GM19328 (cell line): ENCODE results near the gene FKBP5.
"Not testable (repeated sequence)": the region's sequence is repeated elsewhere in the genome, so short reads cannot be mapped to it uniquely, and the experiment has no call there.

Source experiments
- ATAC-seq: cut with Tn5 transposase; IDR thresholded peaks from one replicate; pipeline ENCODE4 v1.9.1; 2021; ENCODE audit warnings: mild to moderate bottlenecking, moderate library complexity; ENCODE audit not compliant: unreplicated experiment

The FKBP5 gene

DNA sequence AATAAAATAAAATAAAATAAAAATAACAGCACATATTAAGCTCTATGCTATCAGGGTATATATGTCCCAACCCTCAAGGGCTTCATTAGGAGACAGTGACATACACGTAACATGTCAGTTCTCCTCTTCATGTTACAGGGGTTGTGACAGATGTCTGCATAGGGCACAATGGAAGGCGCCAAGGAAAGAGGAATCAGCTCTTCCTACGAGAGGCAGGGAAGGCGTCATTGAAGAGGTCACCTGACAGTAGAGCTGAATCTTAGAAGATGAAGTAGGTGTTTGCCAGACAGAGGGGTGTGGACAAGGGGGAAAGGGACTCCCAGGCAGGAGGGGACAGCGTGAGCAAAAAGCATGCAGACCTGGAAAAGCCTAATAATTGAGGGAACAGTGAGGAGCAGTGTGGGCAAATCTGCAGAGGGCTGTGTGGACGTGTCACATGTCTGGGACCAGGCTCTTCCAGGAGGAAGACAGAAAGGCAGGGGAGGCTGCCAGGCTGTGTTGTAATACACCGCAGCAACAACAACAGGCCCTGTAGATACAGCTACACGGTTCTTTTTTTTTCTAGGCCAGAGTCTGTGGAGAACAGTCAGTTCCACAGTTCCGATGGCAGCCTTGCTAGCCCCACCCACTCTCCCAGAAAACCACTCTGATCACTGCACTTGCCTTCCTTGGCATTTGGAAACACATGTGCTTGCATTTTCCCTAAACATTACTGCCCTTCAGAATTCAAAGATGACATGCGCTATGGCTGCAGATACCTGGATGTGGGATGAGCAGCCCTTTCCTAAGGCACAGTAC is 2.5 kb upstream of the FKBP5 start:
- no peak for ATAC-seq

- ATAC-seq = no peak
These were observed 1.8 kb upstream of the FKBP5 start for GRCh38 chr6:35690484-35690883.

GRCh38 chr6:35690006-35690405 is 1.3 kb upstream of the FKBP5 start:
- not testable (repeated sequence) for ATAC-seq

DNA sequence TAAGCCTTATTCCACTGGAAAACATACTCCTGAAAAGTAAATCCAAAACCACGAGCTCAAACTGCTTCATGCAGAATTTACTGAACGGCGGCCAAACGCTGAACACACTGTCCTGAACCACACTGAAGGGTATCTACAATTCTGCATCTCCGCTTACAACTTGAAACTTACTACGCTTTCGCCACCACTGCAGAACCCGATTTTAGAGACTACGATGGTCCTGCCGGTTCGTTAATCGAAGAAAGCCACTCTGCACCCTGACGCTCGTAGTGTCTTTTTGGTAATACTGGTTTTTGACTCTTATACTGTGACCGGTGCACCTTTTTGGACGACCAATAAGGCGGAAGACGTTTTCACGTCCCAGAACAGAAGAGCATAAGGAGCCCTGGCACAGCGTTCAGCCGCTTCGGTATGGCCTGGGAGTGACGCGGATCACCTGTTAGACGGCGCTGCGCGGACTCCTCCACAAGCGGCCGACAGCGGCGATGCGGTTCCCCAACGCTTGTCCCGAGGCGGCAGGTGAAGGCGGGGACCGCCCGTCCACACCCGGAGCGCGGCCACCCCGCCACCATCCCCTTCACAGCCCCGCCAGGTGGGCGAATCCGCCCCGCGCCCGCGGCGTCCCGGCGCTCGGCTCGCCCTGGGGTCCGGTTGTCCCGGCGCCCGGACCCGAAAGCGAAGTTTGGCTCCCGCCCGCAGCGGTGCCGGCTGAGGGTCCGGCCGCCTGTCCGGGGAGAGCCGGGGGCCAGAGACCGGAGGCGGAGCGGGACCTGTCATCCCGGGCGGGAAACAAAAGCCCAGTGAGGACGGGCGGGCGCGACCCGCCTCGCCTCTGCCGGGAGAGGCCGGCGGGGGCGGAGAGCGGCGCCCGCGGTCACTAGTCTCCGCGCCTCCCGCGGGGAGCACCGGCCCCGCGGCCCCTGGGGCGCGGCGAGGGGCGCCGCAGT is 784 bp downstream of the FKBP5 start:
- peak; percentile 34 for ATAC-seq

DNA sequence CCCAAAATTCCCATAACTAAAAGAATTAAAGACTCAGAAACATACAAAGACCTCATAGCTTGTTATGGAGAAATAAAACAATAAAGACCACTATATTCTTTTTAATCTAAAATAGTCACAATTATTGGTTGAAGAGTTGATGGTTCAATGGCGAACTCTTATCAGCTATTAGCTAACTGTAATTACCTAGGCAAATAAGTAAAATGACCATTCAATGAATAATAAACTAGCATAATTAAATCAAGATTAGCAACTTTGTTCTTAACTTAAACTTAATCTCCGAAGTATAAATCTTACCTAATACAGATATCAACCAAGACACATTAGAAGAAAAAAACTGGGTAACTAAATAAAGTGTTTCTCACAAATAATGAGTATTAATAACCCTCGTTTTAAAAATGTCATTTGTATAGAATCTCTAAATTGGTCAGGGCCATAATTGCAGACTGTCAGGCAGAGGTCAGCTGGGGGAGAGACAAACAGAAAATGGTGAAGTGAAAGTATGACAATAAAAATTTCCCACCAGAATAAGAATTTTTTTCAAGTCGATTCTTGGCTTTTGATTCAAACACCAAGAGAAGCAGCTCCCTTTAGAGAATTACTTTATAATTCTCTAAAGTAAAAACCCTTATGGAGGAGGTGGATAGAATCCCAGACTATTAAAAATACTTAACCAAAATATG is 1.7 kb downstream of the FKBP5 start:
- ATAC-seq = no peak

DNA sequence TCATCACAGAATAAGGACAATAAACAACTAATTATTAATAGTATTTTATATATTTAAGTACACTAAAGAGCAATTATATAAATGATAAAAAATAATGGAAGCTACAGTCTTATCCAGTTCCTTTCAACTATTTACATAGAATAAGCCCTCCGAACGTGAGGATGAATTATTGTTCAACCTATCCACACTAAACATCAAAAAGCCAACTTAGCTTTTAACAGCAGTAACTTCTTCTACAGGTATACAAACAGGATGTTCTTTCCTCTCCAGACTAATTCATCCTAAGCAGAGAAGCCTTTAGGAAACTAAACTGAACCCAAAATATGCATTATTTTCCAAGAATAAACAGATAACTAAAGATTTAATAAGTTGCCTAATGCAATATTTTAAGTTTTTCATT is 2.3 kb downstream of the FKBP5 start:
- no peak for ATAC-seq

GRCh38 chr6:35683267-35683666 is 5.4 kb downstream of the FKBP5 start:
- no peak for ATAC-seq

- no peak for ATAC-seq
These were observed 7.4 kb downstream of the FKBP5 start for GRCh38 chr6:35681298-35681697.

- ATAC-seq = no peak
These were observed 9.3 kb downstream of the FKBP5 start for GRCh38 chr6:35679399-35679798.

DNA sequence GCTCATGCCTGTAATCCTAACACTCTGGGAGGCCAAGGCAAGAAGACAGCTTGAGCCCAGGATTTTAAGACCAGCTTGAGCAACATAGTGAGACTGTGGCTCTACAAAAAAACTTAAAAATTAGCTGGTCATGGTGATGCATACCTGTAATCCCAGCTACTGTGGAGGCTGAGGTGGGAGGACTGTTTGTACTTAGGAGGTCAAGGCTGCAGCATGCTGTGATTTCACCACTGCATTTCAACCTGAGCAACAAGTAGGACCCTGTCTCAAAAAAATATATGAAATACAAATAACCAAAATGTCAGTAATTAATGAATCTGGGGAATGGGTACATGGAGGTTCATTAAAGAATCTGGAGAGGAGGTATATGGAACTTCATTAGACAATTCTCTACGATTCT is 9.9 kb downstream of the FKBP5 start:
- no peak for ATAC-seq

DNA sequence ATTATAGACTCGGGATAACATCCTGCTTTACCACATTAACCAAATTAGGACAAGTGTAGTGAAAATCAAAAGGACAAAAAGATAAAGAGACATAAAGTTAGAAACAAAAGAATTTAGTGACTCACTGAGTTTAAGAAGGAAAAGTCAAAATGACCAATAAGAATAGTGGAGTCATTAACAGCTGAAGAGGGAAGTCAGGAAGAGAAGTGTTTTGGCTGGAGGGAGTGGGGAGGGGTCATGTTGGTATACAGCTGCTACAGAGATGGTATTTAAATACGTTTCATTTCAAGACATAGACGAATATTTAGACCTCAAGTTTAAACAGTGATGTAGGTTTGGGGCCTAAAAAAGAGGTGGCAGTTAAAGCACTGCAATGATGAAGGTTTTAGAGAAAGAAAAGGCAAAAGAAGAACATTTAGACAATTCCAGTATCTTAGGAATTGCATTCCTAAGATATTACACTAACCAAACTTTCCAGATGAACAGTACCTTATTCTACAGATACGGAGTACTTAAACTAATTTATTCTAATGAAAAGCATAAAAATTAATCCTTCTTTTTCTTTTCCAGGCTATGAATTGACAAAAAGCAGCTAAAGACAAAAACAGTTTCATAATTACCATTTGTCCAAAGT is 10.6 kb downstream of the FKBP5 start:
- ATAC-seq = no peak

DNA sequence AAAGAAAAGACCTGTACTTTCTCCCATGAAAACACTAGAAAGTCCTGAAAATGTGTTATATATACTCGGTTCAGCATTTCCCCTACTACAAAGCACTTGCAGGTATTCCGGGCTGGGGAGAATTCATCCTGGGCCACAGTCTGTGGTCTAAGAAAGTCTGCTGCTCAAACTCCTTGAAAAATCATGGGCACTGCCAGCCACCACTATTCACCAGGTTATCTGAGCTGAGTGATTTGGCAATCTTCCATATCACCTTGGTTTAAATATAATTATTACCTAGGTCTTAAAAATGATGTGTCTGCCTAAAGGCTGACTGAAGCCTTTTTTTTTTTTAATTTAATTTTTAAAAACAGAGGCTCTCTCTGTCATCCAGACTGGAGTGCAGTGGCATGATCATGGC is 11.3 kb downstream of the FKBP5 start:
- ATAC-seq = no peak

DNA sequence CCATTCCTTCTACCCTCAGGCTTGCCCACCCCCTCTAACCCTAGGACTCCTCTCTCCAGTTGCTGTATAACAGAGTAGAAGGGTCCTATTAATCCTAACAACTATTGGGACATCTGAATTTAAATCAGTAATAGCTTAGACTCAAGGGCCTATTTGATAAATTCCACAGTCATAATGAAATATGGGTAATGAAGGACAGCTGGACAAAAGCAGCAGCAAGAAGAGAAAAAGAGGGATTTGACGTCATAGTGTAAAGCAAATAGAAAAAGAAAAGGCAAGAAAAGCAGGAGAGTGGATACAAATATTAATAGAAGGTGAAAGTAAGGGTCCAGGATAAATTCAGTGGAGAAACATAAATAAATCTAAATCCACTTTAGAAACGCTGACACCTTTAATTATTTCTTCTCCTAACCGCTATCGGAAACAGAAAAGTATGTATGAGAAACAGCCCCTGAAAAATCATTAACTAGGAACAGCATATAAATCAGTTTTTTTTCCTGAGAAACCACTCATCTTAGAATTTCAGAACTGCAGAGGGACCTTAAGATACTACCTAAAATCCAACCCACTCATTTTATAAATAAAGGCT is 12.8 kb downstream of the FKBP5 start:
- ATAC-seq = no peak

GRCh38 chr6:35674594-35674993 is 14.1 kb downstream of the FKBP5 start:
- no peak for ATAC-seq

- no peak for ATAC-seq
These were observed 15.0 kb downstream of the FKBP5 start for GRCh38 chr6:35673755-35674154.

DNA sequence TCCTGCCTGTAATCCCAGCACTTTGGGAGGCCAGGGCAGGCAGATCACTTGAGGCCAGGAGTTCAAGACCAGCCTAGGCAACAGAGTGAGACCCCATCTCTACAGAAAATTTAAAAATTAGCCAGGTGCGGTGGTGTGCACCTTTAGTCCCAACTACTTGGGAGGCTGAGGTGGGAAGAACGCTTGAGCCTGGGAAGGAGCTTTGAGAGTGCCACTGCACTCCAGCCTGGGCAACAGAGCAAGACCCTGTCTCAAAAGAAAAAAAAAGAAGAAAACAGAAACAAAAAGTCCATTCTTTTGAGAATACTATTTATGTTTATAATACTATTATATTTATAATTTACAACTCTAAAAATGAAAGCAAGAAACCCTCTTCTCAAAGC is 15.4 kb downstream of the FKBP5 start:
- ATAC-seq = not testable (repeated sequence)

DNA sequence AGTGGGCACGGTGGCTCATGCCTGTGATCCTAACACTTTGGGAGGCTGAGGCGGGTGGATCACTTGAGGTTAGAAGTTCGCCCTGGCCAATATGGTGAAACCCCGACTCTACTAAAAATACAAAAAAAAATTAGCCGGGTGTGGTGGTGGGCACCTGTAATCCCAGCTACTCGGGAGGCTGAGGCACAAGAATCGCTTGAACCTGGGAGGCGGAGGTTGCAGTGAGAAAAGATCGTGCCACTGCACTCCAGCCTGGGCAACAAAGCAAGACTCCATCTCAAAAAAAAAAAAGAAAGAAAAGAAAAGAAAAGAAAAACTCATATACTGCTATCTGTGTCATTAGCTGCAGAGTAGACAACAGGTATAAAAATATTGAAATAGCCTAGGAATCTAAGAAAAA is 18.3 kb downstream of the FKBP5 start:
- ATAC-seq = not testable (repeated sequence)

- ATAC-seq = no peak
These were observed 19.2 kb downstream of the FKBP5 start for GRCh38 chr6:35669451-35670045.

- ATAC-seq = no peak
These were observed 19.8 kb downstream of the FKBP5 start for GRCh38 chr6:35668744-35669450.

DNA sequence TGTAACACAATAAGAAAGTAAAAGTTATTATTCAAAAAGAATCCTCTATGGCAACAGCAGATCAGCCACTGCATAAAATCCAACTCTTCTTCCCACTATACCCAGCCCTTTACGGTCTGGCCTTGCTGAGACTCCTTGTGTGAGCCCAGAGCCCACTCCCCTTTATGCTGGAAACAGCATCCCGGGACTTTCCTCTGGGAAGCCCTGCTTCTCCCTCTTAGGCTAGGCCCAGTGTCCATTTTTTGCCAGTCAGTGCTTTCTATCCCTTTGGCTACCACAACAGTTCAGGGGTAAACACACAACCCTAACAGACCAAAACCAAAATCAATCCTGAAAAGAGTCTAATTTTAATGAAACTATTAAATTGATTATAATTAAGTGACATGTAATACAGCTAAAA is 20.6 kb downstream of the FKBP5 start:
- no peak for ATAC-seq
